Thymus (tissue), 11 donors: Measurements from ENCODE around the gene STK32C. TPM values are rescaled to one million over a fixed set of nuclear protein-coding genes. Genes with fewer than 3 reads are reported as not detected.

Source experiments
- DNase-seq, 9 donors: peaks; one replicate each; pipeline ENCODE4 v3.0.0-alpha.2; 2013; ENCODE audit warnings: low spot score in 9 of 9, low read depth in 6 of 9, missing footprints in 1 of 9
- H3K27ac ChIP-seq, 2 donors: one replicate each; pipeline ENCODE4 v1.5.1; 2013; ENCODE audit warnings: control low read depth in 1 of 2, low read depth in 1 of 2, low read length in 1 of 2, mild to moderate bottlenecking in 1 of 2, moderate library complexity in 1 of 2
- H3K27me3 ChIP-seq, 2 donors: one replicate each; pipeline ENCODE4 v1.5.1; 2013; ENCODE audit warnings: low read length in 1 of 2; ENCODE audit not compliant: control insufficient read depth in 2 of 2, insufficient read depth in 1 of 2
- H3K36me3 ChIP-seq, 2 donors: one replicate each; pipeline ENCODE4 v1.5.1; 2013; ENCODE audit warnings: low read length in 1 of 2, mild to moderate bottlenecking in 1 of 2, moderate library complexity in 1 of 2; ENCODE audit not compliant: control insufficient read depth in 2 of 2, insufficient read depth in 2 of 2
- H3K4me1 ChIP-seq, 2 donors: one replicate each; pipeline ENCODE4 v1.5.1; 2013; ENCODE audit warnings: low read length in 2 of 2; ENCODE audit not compliant: control insufficient read depth in 2 of 2, insufficient read depth in 2 of 2
- H3K4me3 ChIP-seq, 2 donors: one replicate each; pipeline ENCODE4 v1.5.1; 2013; ENCODE audit warnings: low read length in 2 of 2, control low read depth in 1 of 2, mild to moderate bottlenecking in 1 of 2
- H3K9me3 ChIP-seq, 2 donors: one replicate each; pipeline ENCODE4 v1.5.1; 2013; ENCODE audit warnings: low read length in 1 of 2, mild to moderate bottlenecking in 1 of 2; ENCODE audit not compliant: control insufficient read depth in 2 of 2, insufficient read depth in 1 of 2
- WGBS: extraction: QIAGEN DNeasy Blood & Tissue Kit; methylation state at CpG from one replicate; pipeline ENCODE4 v1.1.7; 2013; 5-methylcytosine and 5-hydroxymethylcytosine counted together
- polyA plus RNA-seq: library from polyadenylated mRNA; stranded (reverse); fragments of 200-250 nt; gene quantifications from one replicate; pipeline ENCODE4 v1.2.3, GENCODE V29; 2013
- total RNA-seq: library from RNA; stranded (reverse); fragments of 120-200 nt; gene quantifications from one replicate; pipeline ENCODE4 v1.2.4, GENCODE V29; 2013
- donor health status: healthy.

Gene STK32C
- total and polyA plus RNA-seq, 2 donors: 18.2 to 18.7 TPM

DNA sequence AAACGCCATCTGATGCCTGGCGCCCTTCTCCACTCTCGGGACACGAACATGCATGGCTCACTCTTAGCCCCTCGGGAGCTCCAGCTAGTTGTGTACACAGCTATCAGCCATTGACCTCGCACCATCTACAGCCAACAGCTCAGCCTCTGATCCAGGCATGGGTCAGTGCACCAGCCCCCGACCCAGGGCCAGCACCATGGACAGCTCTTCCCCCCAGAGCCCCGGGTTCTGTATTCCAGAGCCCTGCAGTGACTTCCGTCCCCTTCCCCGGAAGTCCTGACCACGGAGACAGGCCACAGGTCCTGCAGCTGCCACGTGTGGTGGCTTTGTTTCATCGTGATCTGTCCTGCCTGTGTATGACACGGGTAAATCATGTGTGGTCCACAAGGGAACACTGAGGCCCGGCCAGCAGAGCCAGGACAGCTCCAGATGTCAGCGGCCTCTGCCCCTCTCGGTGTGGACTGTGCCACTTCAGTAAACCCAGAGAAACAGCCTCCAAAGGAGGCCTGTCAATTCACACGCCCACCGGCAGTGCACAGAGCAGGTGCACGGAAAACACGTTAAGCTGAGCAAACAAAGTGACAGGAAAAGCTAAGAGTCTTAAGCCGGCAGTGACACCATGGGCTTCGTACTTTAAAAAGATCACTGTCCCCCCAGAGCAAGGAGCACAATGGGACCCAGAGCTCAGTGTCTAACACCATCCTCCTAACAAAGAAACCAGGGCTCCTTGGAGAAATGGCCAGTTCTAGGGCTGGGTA, 13.0 kb downstream of the STK32C start:
- H3K4me1 ChIP-seq: peaks cover 25 to 63% of the 10 kb centered on the region in 2 donors
- H3K9me3 ChIP-seq: no peaks in the 10 kb centered on the region
- no peaks in the 10 kb centered on the region for H3K36me3 ChIP-seq
- WGBS: 73% methylated on average over 23 of the region's 23 CpGs
- H3K27ac ChIP-seq: peak overlapping the region in 1 of 2 donors; percentile 98
- DNase-seq: peak in 2 of 9 donors; percentile 43 to 53
- no peak overlapping the region for H3K4me3 ChIP-seq
- H3K27me3 ChIP-seq: peaks cover 0 to 2% of the 10 kb centered on the region in 2 donors

DNA sequence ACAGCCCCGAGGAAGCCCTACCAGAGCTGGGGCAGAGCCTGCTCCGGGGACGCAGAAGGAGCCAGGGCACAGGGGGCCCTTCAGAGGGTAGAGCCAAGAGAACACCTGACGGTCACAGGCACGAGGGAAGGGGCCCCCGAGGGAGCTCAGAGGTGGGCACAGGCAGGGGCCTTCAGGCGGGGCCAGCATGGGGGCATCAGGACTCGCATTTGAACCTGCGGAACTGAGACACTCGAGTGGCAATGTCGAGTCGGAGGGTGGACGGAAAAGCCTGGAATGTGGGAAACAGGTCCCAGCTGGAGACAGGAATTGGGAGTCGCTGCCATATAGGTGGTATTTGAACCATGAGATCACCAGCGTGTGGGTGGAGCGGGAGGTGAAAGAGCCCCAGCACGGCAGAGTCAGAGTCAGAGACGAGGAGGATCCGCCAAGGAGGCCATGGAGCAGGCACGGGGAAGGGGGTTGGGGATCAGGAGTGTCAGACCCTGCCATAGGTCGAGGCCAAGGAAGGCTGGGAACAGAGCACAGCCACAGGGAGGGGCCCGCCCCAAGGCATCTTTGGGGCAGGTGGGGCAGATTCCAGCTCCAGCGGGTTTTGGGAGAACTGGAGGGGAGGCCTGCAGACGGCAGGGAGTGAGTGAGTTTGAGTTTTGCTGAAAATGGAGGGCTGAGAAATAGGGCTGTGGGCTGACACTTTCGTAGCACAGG, 13.8 kb downstream of the STK32C start:
- no peak overlapping the region for H3K4me3 ChIP-seq
- H3K27ac ChIP-seq: peak overlapping the region in 1 of 2 donors; percentile 98
- no peaks in the 10 kb centered on the region for H3K9me3 ChIP-seq
- no peak for DNase-seq
- H3K36me3 ChIP-seq: no peaks in the 10 kb centered on the region
- peaks cover 25 to 56% of the 10 kb centered on the region in 2 donors for H3K4me1 ChIP-seq
- peaks cover 0 to 2% of the 10 kb centered on the region in 2 donors for H3K27me3 ChIP-seq
- WGBS: 89% methylated on average over 25 of the region's 25 CpGs

DNA sequence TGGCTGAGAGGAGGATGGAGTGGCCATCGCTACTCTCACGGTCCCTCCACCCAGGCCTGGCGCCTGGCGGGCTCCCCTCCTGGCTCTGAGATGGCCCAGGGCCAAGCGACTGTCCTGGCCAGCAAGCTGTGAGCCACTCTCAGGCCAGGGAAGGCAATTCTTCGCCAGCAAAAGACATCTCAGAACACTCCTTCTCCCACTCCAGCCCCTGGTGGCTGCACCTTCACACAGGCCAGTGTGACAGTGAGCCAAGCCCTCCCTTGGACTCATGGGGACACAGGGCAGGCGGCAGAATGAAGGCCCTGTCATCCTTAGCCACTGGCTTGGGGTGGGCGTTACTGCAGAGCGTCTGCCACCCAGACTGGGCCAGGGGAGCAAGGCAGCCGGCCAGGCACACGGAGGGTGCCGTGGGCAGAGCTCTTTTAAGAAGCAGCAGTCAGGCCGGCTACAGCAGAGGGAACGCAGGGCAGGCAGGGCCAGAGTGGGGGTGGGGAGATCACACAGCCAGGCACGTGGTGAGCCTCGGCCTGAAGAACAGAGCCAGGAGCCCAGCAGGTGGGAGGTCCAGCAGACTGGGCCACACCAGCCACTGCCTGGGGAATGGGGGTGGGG, 14.4 kb downstream of the STK32C start:
- no peak for DNase-seq
- no peak overlapping the region for H3K27ac ChIP-seq
- H3K27me3 ChIP-seq: peaks cover 0 to 2% of the 10 kb centered on the region in 2 donors
- no peaks in the 10 kb centered on the region for H3K9me3 ChIP-seq
- peaks cover 23 to 49% of the 10 kb centered on the region in 2 donors for H3K4me1 ChIP-seq
- H3K4me3 ChIP-seq: no peak overlapping the region
- no peaks in the 10 kb centered on the region for H3K36me3 ChIP-seq
- WGBS: 91% methylated on average over 16 of the region's 16 CpGs

DNA sequence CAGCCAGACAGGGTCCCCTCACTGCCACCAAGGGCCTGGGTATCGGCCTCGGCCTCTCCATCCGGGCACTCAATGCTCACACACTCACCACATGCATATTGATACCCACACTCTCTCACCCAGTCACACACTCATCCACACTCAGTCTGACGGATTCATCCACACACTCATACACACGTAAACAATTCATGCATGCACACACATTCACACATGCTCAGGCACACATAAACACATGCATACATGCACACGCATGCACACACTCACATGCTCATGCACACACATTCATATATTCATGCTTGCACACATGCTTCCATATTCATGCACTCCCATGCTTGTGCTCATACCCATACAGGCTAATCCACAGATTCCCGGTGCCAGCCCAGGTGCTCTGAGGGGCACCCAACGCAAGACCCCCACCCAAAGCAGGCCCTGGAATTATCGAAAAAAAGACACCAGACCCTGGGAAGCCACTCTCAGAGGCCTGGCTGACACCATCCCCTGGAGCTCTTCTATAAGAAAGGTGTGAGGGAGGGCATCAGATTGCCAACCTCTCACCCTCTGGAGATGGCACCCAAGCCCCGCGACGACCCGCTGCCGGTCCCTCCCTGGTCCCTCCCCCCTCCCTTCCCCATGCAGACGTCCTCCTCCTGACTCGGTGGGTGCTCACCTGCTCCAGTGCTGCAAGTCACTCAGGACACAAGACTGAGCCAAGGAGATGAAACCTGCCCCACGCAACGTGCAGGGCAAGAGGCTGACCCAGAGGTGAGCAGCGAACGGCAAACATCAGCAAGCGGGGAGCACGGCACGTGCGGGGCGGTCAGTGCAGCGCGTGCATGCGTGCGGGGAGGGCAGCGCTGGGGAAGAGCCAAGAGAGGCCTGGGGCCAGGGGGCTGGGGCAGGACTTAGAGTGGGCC, 15.2 kb downstream of the STK32C start:
- no peaks in the 10 kb centered on the region for H3K27me3 ChIP-seq
- WGBS: 93% methylated on average over 30 of the region's 30 CpGs
- peaks cover 16 to 41% of the 10 kb centered on the region in 2 donors for H3K4me1 ChIP-seq
- DNase-seq: no peak
- no peak overlapping the region for H3K27ac ChIP-seq
- H3K4me3 ChIP-seq: no peak overlapping the region
- no peaks in the 10 kb centered on the region for H3K36me3 ChIP-seq
- H3K9me3 ChIP-seq: no peaks in the 10 kb centered on the region

DNA sequence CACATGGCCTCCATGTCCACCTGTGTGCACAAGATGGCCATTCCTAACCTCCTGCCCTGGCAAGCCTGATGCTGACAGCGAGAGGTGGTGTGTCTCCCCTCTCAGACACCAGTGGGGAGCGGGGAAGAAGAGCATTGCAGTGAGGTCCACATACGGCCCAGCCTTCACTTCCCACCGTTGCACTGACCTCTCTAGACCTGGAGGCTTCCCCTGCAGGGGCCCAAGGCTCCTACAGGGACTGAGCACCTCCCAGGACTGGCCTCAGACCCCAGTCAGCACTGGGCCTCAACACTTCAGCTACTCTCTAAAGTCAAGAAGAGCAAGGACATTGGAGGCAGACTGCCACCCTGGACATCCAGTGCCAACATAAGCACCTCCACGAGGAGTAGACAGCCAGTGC, 15.9 kb downstream of the STK32C start:
- Histone ChIP-seq H3K36me3 (no peaks in the 10 kb centered on the region), H3K4me3 (no peak overlapping the region), H3K27ac (no peak overlapping the region), H3K4me1 (peaks cover 9 to 34% of the 10 kb centered on the region in 2 donors), H3K9me3 (no peaks in the 10 kb centered on the region), H3K27me3 (no peaks in the 10 kb centered on the region)
- WGBS: 90% methylated on average over 5 of the region's 5 CpGs
- DNase-seq: no peak

DNA sequence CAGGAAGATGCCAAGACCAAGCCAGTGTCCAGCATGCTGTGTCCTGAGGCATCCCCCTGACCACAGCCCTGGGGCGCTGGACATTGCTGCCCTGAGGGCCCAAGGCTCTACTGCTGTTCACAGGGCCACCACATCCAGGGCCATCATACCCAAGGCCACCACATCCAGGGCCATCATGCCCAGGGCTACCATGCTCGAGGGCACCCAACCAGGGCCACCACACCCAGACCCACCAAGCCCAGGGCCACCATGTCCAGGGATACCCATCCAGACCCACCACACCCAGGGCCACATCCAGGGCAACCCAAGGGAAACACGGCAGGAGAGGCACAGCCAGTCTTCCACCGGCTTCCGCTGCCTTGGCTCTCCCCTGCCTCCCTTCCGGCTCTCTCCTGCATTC, 17.1 kb downstream of the STK32C start:
- H3K36me3 ChIP-seq: no peaks in the 10 kb centered on the region
- no peaks in the 10 kb centered on the region for H3K27me3 ChIP-seq
- 97% methylated on average over 6 of the region's 6 CpGs for WGBS
- peaks cover 2 to 23% of the 10 kb centered on the region in 2 donors for H3K4me1 ChIP-seq
- no peak for DNase-seq
- no peak overlapping the region for H3K27ac ChIP-seq
- no peaks in the 10 kb centered on the region for H3K9me3 ChIP-seq
- H3K4me3 ChIP-seq: no peak overlapping the region

DNA sequence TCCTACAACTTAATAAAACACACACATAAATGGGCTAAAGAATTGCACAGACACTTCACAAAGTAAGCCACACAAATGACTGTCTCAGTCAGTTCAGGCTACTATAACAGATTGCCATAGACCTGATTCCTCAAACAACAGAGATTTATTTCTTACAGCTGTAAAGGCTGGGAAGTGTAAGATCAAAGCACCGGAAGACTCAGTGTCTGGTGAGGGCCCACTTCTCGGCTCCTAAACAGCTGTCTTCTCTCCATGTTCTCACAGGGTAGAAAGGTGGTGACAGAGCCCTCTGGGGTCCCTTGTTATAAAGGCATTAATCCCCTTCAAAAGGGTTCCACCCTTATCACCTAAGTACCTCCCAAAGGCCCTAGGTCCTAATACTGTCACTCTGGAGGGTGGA, 18.3 kb downstream of the STK32C start:
- Histone ChIP-seq H3K9me3 (no peaks in the 10 kb centered on the region), H3K4me3 (no peak overlapping the region), H3K27ac (no peak overlapping the region), H3K4me1 (peaks cover under 1 to 11% of the 10 kb centered on the region in 2 donors), H3K36me3 (no peaks in the 10 kb centered on the region), H3K27me3 (no peaks in the 10 kb centered on the region)
- WGBS: 91% methylated on average over 2 of the region's 2 CpGs
- no peak for DNase-seq

DNA sequence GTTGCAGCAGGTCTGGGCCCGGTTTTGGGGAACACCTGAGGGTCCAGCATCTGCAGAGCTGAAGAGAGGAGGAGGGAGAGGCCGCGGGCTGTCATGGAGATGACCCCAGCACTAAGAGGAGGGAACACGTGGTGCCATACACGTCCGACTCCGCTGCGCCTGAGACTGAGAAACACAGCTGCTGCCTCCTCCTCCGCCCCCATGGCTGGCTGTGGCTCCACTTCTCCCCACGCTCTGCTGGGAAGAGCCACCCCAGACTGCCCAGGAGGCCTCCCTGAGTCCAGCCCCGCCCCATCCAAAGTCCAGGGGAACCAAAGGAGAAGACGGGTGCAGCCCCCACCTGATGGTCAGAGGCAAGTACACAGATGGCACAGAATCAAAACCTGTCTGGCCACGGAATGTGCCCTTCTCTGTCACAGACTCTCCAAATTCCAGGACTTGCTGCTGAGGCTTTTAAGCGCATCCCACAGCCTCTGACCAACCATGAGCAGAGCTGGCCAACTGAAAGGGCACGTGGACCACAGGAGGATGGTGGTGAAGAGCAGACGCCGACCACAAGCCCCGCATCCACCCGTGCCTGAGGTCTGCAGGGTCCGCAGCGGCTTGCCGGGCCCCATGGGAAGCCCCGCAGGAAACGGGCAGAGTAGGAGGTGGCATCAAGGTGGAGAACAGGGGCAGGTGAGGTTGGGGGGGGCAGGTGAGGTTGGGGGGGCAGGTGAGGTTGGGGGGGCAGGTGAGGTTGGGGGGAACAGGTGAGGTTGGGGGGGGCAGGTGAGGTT, 24.0 kb downstream of the STK32C start:
- Histone ChIP-seq H3K27me3 (peaks cover 0 to 2% of the 10 kb centered on the region in 2 donors), H3K27ac (no peak overlapping the region), H3K9me3 (no peaks in the 10 kb centered on the region), H3K4me3 (no peak overlapping the region), H3K36me3 (no peaks in the 10 kb centered on the region), H3K4me1 (no peaks in the 10 kb centered on the region)
- WGBS: 93% methylated on average over 24 of the region's 24 CpGs
- no peak for DNase-seq
